ENCODE data around the gene ZSWIM7.

The ZSWIM7 gene, protein sequence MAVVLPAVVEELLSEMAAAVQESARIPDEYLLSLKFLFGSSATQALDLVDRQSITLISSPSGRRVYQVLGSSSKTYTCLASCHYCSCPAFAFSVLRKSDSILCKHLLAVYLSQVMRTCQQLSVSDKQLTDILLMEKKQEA

DNA sequence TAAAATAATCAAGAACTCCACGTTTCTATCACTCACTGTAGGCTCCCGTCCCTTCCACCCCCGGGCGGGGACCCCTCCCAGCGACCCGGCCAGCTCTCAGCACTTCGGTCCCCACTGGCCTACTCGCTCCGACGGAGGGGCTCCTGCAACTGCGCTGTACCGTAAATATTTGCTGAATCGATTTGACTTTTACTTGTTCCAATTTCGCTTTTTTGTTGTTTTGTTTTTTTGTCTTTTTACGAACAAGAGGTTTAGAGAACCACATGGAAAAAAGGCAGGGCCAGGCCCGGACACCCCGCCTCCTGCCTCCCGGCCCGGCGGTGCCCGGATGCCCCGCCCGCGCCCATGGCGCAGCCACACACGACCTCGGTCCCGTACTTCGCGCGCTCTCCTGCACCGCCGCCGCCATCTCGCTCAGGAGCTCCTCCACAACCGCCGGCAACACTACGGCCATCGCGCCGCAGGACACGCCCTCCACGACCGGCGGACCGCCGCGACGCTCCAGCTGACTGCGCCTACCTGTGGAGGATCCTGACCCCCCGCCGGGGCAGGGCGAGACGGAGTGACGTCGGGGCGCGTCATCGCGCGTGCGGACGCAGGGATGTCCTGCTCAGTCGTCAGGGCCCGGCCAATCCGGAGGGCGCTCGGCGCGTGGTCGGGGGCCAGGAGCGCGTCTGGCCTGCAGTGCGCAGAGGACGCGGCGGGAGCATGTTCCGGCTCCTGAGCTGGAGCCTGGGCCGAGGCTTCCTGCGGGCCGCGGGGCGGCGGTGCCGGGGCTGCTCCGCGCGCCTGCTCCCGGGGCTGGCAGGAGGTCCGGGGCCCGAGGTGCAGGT is at the start of gene ZSWIM7, which contains the start of gene TTC19:
ZSWIM7 (minus strand) TSS at position 564 of the 833 bp plus-strand sequence; CDS start at position 454, 110 bp downstream.
TTC19 (plus strand) TSS at position 684 of the 833 bp plus-strand sequence; CDS start at position 709, 25 bp downstream.
- peak; percentile 94 for DNase-seq

DNA sequence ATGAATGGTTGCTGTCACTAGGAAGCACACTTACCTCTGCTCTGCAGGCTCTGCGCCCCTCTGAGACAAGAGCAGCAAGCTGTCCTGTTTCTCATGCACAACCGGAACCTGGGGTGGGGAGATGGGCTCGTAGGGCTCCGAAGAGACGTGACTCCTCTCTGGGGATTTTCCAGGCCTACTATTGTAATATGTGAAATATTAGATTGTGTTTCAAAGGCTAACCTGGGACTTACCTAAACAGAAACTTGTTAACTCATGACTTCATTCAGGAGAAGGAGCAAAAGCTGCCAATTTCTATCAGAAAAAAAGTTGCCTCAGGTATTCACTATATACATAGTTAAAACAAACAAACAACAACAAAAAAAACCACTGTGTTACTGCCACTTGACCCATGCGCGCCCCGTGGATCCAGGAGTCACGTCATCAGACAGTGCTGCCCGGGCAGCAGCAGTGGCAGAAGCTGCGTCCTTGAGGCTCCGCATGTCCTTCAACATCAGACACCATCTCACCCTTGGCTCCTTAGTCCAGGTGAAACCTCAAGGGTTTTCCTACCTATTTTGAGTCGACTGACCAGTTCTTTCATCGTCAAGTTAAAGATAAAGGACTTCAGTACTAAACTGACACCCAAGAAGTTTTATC is 49.4 kb upstream of the ZSWIM7 start:
- DNase-seq = no peak

DNA sequence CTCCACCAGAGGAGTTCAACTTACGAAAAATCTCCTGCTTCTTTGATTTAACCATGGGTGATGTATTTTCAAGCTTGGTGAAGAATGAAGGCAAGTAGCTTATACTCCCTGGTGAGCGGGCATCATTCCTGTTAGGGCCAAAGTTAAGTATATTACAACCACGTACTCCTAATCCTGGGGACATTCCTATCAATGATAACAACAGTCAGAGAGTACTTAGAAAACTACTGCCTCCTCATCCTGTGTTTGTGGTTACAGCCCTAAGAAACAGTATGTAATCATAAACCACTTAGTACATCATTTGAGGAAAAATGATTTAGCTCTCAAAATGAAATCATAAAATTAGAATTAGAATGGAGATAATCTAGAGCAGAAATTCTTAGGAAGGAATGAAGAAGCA is 47.5 kb upstream of the ZSWIM7 start:
- DNase-seq = no peak

DNA sequence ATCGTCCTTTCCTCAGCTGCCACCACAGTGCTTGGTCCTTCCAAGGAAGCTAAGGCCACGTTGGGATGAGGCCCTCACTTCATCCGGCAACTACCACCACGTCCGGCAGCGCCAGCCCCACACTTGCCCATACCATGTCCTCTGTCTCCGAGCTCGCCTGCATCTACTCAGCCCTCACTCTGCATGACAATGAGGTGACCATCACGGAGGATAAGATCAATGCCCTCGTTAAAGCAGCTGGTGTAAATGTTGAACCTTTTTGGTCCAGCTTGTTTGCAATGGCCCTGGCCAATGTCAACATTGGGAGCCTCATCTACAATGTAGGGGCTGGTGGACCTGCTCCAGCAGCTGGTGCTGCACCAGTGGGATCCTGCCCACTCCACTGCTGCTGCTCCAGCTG is 45.0 kb upstream of the ZSWIM7 start:
- no peak for DNase-seq

DNA sequence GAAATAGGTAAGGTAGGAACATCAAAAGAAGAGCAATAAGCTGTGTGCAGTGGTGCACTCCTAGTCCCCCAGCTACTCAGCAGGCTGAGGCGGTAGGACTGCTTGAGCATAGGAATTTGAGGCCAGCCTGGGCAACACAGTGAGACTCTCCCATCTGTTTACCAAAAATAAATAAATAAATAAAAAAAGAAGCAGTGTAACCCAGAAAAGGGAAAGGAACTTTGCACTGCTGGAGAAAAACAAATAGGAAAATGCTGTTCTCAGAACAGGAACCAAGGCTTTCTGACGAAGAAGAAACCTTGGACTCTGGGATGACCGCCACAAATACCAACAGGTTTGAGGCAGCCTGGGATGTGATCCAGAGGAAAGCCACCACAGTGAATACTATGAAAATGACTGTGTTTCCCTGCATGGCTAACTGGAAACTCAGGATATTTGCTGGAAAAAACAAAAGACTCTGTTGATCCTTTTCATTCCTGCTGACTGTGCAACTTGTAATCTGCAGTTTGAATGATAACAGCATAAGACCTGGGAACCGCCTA is 41.3 kb upstream of the ZSWIM7 start:
- DNase-seq = no peak

GRCh38 chr17:16037636-16038035 is 38.1 kb upstream of the ZSWIM7 start:
- DNase-seq = peak; percentile 59

GRCh38 chr17:16036261-16036660 is 36.8 kb upstream of the ZSWIM7 start:
- peak; percentile 4 for DNase-seq

- no peak for DNase-seq
These were observed 34.3 kb upstream of the ZSWIM7 start for GRCh38 chr17:16033729-16034349.

GRCh38 chr17:16027708-16028584 is 28.4 kb upstream of the ZSWIM7 start:
- no peak for DNase-seq

DNA sequence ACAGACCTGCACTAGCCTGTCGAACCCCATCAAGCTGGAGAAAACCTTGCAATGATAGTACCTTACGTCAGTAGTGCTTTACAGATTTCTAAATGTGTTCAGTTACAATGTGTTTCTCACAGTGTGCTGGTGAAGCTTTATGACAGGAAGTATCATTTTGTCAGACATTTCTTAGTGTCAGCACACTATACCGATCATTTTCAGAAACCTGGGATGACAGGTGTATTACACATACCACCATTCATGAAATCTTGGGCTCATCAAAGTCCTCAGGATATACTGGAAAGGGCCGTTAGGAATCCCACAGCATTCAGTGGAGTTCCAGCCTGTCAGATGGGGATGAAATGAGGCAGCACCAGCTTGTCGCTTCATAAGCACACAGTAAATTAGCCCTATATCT is 27.4 kb upstream of the ZSWIM7 start:
- DNase-seq = no peak

DNA sequence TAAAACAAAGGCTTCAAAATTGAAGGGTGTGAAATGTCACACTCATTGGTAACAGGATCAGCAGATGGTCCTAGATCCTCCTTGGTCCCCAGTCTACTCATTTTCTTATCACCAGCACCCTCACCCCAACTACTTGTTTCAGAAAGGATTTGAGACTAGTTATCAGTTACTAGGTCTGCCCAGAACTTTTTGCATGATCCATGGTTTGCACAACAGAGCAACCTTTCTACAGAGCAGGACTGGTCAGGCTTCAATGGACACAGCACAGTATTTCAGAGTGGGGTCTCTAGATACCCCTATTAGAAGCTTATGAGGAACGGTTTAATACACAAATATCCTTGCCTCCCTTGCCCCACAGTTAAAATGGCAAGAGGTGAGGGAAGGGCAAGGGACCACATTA is 25.7 kb upstream of the ZSWIM7 start:
- DNase-seq = no peak

- DNase-seq = no peak
These were observed 24.4 kb upstream of the ZSWIM7 start for GRCh38 chr17:16023881-16024280.

GRCh38 chr17:16019347-16019746 is 19.8 kb upstream of the ZSWIM7 start:
- DNase-seq = no peak

DNA sequence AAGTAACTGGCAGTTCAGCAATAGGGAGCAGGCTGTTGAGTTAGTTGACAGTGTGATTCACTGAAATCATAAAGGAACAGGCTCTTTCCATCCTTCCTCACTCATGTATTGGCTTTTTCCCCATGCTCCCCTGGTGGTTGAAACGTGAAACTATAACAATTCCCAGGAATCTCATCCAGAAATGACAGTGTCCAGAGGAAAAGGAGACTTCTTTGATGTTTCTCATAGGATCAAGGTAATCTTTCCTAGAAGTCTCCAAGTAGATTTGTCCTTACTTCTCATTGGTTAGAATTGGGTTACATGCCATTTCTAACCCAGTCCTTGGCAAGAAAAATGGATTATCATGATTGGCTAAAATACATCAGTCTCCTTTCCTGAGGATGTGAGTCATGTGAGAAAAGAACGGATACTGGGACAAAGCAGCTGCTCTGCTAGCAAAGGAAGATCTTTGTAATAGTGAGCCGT is 14.5 kb upstream of the ZSWIM7 start:
- no peak for DNase-seq

GRCh38 chr17:16007439-16007838 is 7.9 kb upstream of the ZSWIM7 start:
- DNase-seq = no peak

DNA sequence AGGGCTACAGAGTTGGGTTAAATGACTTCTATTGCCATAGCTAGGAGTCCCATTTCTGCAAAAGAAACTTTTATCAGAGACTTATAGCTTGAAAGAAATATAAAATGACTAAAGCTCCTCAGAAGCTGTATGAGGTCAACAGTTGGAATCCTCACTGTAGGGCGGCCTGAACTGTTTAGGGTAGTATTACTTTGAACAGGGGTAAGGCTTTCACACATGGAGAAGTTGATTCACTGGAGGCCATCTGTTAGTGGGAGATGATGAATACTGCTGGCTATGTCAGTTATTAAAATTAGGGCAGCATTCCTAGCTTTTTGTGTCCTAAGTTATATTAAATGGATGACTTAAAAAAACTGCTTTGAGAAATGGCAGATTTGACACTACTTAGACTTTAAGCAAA is 6.1 kb upstream of the ZSWIM7 start:
- DNase-seq = no peak

DNA sequence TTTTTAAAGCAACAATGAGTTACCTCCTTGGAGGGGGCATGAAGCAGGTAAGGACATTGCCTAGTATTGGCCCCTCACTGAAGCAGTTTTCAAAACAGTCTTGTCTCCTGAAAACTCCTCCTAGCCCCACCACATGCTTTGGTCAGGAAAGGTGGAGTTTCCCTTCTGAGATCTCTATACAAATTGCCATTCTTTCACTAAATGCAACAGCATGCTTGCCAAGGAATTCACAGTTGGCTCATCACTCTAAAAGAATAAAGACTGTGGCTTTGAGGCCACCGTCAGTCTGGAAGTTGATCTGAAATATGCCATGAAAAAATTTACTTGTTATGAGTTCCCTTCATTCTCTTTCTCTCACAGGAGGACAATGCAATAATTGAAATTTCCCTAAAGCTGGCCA is 4.3 kb upstream of the ZSWIM7 start:
- no peak for DNase-seq

GRCh38 chr17:16002708-16003260 is 3.3 kb upstream of the ZSWIM7 start:
- DNase-seq = no peak

DNA sequence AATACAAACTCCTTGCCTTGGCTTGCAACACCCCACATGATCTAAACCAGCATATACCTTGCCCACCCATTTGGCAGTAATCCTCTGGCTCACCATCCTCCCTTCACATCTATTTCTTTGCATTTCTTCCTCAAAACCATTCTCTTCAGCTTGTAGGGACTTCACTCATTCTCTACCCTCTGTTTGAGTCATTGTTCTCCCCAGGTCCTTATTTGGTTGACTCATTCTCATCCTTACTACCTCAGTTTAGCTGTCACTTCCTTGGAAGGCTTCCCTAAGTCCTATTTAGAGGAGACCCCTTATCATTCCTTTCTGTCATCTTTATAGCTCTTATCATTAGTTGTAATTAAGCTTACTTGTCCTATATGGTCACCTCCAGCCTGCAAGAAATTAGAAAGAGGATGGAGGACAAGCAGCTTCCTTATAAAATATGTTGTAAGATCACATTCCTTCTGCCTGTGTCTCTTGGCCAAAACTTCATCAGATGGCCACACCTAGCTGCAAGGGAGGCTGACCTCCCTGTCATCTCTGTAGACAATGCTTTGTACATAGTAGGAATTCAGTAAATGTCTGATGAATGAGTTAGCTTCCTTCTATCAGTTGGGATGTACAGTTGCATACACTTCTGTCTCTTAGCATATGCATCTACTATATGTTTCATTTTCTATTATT is 1.9 kb upstream of the ZSWIM7 start:
- no peak for DNase-seq

GRCh38 chr17:15999974-16000827 is 697 bp upstream of the ZSWIM7 start:
- DNase-seq = peak; percentile 35
